GM21529 (cell line): ENCODE results near the gene TTC3.
A peak's percentile ranks its signal among the peaks of the same experiment; 100 is the strongest.
"Not testable (repeated sequence)": the region's sequence is repeated elsewhere in the genome, so short reads cannot be mapped to it uniquely, and the experiment has no call there.

Experiments used
- ATAC-seq: cut with Tn5 transposase; IDR thresholded peaks from one replicate; pipeline ENCODE4 v1.9.1; 2021; ENCODE audit not compliant: unreplicated experiment

The TTC3 gene, protein sequence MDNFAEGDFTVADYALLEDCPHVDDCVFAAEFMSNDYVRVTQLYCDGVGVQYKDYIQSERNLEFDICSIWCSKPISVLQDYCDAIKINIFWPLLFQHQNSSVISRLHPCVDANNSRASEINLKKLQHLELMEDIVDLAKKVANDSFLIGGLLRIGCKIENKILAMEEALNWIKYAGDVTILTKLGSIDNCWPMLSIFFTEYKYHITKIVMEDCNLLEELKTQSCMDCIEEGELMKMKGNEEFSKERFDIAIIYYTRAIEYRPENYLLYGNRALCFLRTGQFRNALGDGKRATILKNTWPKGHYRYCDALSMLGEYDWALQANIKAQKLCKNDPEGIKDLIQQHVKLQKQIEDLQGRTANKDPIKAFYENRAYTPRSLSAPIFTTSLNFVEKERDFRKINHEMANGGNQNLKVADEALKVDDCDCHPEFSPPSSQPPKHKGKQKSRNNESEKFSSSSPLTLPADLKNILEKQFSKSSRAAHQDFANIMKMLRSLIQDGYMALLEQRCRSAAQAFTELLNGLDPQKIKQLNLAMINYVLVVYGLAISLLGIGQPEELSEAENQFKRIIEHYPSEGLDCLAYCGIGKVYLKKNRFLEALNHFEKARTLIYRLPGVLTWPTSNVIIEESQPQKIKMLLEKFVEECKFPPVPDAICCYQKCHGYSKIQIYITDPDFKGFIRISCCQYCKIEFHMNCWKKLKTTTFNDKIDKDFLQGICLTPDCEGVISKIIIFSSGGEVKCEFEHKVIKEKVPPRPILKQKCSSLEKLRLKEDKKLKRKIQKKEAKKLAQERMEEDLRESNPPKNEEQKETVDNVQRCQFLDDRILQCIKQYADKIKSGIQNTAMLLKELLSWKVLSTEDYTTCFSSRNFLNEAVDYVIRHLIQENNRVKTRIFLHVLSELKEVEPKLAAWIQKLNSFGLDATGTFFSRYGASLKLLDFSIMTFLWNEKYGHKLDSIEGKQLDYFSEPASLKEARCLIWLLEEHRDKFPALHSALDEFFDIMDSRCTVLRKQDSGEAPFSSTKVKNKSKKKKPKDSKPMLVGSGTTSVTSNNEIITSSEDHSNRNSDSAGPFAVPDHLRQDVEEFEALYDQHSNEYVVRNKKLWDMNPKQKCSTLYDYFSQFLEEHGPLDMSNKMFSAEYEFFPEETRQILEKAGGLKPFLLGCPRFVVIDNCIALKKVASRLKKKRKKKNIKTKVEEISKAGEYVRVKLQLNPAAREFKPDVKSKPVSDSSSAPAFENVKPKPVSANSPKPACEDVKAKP (N-terminal part only)

DNA sequence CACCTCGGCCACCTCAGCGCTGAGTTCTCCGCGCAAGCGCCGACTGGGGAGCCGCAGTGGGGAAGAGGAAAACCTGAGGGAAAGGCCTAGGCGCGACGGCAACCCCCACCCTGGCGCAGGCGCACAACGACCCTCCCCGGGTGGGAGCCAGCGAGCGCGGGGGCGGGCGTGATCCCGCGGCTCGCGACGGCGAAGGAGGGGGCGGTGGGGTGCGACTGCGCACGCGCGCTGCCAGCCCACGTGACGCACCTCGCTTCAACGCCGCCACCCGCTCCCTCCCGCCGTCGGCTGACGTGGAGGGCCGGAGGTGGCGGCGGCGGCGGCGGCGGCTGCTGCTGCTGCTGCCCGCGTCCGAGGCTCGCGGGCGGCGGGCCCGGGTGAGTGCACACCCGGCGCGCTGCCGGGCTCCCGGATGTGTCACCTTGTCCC, at the start of gene TTC3, which contains the start of gene PIGP:
Gene TTC3, plus strand, starts transcription at position 267 of the 429 bp plus-strand sequence. CDS start 14,004 bp downstream, outside the sequence.
Gene PIGP, minus strand, starts transcription at position 84 of the 429 bp plus-strand sequence. CDS start 556 bp downstream, outside the sequence.
- ATAC-seq, result peak; percentile 68

DNA sequence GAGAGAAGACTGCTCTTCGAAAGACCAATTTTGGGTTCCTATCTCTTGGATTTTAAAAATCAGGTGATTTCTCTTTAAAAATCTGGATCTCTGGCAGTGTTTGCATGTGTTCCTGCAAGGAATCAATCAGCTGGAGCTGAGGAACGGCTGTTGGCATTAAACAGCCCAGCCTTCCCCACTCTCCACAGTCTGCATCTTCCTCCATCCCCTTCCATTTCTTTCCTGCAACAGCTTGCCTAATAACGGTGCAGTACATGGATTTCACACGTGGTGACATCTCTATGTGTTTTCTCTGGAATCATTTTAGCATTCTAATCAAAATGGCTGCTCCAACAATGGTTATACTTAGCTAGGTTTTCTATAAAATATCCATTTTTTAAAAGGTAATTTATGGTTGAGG, 46.6 kb upstream of the TTC3 start:
- ATAC-seq, result no peak

DNA sequence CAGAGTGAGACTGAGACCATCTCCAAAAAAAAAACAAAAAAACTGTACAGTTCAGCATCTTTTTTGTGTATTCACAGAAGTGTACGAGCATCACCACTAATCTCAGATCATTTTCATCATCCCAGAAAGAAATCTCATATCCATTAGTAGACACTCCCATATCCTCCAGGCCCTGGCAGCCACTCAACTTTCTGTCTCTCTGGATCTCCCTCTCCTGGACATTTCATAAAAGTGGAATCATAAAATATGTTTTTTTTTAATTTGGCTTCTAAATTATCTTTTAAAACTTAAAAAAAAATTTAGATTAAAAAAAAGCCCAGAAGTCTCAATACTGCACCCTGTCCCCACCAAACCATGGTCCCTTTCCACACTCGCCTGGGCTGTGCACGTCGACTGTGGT, 44.5 kb upstream of the TTC3 start:
- ATAC-seq, result no peak

DNA sequence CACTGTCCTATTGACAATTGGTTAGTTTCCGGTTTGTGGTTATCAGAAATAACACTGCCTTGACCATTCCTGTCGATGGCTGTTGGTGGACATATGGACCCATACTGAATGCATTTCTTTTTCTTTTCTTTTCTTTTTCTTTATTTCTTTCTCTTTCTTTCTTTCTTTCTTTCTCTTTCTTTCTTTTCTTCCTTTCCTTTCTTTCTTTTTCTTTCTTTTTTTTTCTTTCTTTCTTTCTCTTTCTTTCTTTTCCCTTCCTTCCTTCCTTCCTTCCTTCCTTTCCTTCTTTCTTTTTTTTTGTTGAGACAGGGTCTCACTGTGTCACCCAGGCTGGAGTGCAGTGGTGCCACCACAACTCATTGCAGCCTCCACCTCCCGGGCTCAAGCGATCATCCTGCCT, 42.2 kb upstream of the TTC3 start:
- ATAC-seq, result no peak

DNA sequence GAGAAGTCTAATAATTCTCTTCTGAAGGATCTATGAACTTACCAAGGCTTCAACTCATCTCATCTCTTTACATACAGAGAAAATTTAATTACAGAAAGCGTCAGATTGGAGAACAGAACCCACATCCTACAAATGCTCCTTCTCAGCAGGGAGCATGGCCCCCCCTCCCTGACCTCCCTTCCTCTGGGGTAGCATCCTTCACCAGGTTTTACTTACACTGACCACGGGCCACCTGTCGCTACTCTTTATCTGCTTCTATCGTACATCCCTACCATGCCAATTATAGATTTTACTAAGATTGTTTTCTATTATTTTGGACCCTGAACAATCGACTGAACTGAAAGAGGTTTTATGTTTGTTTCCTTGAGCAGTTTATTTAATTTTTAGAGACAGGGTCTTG, 40.8 kb upstream of the TTC3 start:
- no peak for ATAC-seq

DNA sequence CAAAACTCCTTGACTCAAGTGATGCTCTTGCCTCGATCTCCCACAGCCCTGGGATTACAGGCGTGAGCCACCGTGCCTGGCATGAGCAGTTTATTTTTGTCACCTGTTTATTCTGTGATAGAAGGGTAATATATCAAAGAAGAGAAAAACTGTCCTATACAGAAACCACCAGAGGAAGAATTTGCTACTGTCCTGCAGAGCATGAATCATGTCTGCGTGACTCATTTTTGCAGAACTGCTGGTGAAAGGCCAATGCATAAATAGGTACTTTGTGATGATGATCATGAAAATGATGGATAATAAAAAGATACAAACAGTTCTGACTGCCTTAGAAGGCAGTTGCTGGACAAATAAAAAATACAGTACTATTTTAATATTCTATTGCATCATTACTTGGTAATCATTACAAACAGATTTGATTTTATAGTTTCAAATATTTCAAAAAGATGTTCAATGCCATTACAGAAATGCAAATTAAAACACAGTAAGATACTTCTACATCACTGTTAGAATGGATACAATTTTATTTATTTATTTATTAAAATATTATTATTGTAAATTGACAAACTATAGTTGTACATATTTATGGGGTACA, 40.1 kb upstream of the TTC3 start:
- no peak for ATAC-seq

DNA sequence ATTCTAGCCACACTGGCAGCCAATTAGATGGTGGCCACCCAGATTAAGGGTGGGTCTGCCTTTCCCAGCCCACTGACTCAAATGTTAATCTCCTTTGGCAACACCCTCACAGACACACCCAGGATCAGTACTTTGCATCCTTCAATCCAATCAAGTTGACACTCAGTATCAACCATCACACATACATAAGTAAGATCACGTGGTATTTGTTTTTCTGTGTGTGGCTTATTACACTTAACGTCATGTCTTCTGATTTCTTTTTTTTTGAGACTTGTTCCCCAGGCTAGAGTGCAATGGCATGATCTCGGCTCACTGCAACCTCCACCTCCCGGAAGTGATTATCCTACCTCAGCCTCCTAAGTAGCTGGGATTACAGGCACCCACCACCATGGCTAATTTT, 38.7 kb upstream of the TTC3 start:
- ATAC-seq, result not testable (repeated sequence)

DNA sequence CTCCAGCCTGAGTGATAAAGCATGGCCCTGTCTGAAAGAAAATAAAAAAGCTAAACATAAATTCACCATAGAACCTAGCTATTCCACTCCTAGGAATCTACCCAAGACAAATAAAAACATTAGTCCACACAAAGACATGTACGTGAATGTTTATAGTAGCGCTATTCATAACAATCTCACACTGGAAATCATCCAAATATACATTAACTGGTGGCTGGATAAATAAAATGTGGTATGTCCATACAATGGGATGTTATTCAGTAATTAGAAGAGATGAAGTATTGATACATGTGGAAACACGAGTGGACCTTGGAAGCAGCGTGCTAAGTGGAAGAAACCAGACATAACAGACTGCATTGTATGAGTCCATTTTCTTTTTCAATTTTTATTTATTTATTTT, 36.9 kb upstream of the TTC3 start:
- no peak for ATAC-seq

DNA sequence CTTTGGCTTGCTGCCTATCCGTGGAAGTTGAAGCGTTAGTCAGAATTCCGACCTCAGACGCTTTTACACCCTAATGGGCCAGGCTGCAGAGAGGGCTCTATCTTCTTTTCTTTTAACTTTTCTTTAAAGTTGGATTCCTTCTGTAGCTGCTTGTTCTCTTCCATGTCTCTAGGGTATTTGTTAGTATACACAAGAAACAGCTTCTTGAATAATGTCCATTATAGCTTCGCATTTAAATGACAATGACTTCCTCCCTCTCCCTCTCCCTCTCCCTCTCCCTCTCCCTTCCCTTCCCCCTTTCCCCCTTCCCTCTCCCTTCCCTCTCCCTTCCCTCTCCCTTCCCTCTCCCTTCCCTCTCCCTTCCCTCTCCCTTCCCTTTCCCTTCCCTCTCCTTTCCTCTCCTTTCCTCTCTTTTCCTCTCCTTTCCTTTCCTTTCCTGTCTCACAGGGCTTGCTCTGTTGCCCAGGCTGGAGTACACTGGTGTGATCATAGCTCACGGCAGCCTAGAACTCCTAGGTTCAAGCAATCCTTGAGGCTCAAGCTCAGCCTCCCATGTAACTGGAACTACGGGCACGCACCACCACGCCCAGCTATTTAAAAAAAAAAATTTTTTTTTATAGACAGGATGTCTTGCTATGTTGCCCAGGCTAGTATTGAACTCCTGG, 33.5 kb upstream of the TTC3 start:
- no peak for ATAC-seq

DNA sequence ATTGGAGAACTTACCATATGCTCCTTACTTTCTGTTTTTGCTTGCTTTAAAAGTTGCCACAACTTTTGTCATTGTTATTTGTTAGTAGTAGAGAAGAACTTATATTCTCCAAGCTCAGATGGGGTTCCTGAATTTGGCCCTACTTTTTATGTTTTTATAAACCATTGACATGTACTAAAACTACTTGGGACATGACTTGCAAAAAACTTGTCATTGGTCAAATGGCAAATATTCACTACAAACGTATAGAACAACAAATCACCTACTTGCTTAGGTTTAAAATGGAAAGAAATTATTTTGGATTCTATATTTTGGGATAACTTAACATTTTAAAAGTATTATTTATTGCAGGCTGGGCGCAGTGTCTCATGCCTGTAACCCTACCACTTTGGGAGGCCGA, 32.8 kb upstream of the TTC3 start:
- ATAC-seq, result no peak

DNA sequence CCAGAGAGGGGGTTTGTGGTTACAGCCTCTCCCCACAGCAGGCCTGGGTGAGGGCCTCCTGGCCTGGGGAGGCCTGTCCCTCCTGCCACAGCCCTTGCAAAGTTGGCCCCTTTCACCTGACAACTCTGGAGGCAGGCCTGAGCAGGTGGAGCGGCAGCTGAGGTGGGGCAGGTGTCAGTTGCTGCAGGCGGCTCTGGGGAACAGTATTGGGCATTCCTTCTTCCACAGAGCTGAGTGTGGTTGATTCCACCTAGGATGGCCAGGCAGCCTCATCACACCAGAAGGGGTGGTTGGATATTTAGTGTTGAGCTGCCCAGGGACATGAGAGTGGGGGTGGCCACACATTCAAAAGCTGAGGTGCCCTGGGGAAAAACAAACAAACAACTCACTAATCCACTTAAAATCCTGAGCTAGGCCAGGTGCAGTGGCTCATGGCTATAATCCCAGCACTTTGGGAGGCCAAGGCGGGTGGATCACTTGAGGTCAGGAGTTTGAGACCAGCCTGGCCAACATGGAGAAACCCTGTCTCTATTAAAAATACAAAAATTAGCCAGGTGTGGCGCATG, 31.3 kb upstream of the TTC3 start:
- ATAC-seq, result no peak

DNA sequence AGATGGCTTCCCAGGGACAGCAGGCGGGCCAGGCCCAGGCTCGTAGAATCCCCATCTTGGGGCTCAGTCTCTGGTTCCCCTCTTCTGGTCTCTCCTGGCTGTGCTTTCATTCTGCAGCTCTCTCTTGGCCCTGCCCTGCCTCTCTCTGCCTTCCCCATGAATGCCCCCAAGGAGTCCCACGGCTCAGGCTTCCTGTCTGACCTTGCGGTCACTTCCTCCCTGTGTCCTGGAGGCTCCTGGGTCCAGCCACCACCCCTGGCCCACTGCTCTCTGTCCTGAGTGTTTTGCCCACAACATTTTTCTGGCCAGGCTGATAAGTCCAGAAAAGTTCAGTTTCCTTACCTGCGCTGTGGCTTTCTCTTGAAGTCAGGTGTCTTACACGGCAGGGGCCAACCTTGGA, 29.2 kb upstream of the TTC3 start:
- no peak for ATAC-seq

DNA sequence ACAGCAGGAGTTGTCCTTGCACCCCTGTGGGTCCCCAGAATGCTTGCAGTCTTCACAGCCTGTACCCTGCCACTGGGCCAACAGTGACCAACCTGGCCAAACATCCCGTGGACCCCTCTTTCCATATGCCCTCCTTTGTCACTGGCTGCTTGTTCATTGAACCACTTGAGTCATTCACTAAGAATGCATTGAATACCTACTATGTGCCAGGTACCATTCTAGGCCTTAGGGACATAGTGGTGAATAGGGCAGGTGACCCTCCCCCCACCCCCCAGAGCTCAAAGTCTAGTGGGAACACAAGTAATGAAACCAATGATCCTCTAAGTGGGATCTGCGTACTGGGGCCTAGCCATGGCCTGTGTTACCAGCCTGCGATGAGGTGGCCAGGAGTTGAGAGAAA, 28.4 kb upstream of the TTC3 start:
- no peak for ATAC-seq

DNA sequence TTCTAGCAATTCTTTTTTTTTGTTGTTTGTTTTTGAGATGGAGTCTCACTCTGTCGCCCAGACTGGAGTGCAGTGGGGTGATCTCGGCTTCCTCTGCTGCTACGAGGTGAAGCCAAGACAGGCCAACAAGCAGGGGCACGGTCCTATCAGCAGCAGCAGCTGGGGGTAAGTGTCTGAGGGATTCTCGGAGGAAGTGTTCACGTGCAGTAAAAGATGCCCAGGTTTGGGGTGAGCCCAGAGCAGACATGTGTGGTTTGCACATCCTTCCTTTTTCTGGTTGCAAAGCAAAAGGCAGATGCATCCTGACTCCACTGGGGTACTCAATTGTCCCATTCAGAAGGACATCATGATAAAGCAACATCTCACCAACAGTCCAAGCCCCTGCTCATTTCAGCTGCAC, 27.9 kb upstream of the TTC3 start:
- ATAC-seq, result no peak

DNA sequence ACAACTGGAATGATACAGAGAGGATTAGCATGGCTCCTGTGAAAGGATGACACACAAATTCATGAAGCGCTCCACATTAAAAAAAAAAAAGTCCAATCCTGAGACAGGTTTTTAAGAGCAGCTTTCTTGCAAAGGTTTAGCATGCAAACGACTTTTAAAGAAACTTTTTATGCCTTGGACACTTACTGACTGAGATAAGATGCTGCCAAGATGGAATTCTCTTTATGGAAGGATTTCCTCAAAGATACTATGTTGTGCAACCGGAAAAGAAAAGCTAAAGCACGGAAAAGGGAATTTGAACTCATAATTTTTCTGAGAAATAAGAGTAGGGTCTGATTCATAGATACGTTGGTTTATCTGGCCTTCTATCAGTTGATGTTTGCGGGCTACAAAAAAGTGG, 27.5 kb upstream of the TTC3 start:
- ATAC-seq, result no peak

DNA sequence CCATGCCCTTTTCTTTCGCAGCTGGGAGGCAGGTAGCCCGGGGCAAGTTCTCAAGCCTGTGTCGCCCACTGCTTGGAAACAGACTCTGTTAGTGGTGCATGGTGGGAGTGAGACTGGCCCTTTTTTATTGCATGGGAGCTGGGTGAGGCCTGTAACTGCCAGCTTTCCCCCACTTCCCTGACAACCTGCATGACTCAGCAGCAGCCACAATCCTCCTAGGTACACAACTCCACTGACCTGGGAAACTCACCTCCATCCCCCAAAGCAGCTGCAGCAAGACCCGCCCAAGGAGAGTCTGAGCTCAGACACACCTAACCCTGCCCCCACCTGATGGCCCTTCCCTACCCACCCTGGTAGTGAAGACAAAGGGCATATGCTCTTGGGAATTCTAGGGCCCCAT, 26.0 kb upstream of the TTC3 start:
- ATAC-seq, result no peak

DNA sequence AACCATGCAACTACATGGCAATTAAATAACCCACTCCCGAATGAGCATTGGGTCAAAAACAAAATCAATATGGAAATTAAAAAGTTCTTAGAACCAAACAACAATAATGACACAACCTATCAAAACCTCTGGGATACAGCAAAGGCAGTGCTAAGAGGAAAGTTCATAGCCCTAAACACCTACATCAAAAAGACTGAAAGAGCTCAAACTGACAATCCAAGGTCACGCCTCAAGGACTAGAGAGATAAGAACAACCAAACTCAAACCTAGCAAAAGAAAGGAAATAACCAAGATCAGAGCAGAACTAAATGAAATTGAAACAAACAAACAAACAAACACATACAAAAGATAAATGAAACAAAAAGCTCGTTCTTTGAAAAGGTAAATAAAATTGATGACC, 23.3 kb upstream of the TTC3 start:
- ATAC-seq, result not testable (repeated sequence)

DNA sequence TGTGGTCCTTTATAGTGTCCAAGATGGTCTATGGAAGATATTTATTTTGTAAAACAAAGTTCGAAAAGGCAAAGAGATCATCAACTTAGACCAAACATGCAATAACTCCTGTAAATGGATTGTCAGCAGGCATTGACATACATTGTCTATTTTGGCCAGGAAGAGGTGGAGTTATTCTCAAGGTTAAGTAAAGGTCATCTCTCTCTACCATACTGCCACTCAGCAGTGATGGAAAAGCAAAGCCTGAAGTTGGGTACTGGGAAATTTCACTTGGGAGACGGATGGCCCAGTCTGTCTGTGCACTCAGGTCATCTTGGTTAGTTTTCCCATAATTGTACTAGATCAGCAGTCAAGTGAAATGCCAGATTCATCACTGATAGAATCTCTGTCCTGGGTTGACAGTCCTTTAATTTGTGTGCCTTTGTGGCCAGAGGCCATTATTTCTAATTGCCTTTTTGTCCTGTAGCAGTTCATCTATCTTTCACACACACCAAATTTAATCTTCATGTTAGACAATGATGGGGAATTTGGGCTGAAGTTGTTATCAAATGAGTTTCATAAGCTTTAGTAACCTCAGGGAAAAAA, 17.7 kb upstream of the TTC3 start:
- no peak for ATAC-seq

DNA sequence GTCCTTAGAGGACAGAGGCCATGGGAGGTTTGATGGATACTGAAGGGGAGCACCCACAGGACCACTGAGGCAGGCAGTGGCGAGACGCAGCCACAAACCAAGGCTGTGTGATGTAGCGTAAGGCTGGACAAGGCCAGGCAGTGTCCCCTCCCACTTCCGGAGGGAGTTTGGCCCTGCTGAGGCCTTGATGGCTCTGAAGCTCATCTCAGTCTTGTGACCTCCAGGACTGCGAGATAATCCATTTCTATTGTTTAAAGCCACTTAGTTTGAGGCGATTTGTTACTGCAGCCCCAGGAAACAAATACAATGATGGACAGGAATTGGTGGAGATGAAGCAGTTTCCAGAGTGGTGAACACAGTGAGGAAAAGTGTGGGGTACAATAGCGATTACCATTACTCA, 15.4 kb upstream of the TTC3 start:
- no peak for ATAC-seq

DNA sequence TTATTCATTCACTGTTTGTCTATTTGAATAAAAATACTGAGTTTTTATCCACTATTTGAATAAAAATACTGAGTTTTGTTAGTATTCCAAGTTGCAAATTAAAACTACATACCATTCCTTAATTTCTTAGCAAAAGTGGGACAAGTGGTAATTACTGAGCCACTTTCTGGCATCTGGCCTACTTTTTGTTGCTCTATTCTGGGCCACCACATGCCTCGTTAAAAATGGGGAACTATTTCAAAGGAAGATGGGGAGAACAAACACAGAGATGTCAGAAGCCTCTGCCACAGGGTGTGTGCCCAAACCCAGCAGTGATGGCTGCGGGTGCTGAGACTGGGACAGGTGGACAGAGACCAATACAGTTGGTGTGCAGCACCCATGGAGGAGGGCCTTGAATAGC, 14.8 kb upstream of the TTC3 start:
- ATAC-seq, result no peak
